ENCODE measurements around the gene CHST14.

The CHST14 gene

GRCh38 chr15:40463279-40463678 is 7.5 kb upstream of the CHST14 start:
- DNase-seq (ENCODE audit: low read depth) = no peak

GRCh38 chr15:40463886-40464545 is 6.8 kb upstream of the CHST14 start:
- DNase-seq (ENCODE audit: low read depth) = no peak

- DNase-seq (ENCODE audit: low read depth) = no peak
Measured at GRCh38 chr15:40464595-40465185, 6.1 kb upstream of the CHST14 start.

GRCh38 chr15:40465939-40466338 is 4.8 kb upstream of the CHST14 start:
- no peak for DNase-seq (ENCODE audit: low read depth)

- no peak for DNase-seq (ENCODE audit: low read depth)
Measured at GRCh38 chr15:40466426-40467260, 4.1 kb upstream of the CHST14 start.

GRCh38 chr15:40467261-40467615 is 3.5 kb upstream of the CHST14 start:
- DNase-seq (ENCODE audit: low read depth) = no peak

GRCh38 chr15:40468898-40469331 is 1.9 kb upstream of the CHST14 start:
- DNase-seq (ENCODE audit: low read depth) = no peak

GRCh38 chr15:40469776-40470390 is 901 bp upstream of the CHST14 start:
- DNase-seq (ENCODE audit: low read depth) = no peak

- DNase-seq (ENCODE audit: low read depth) = peak; percentile 7
Measured at GRCh38 chr15:40471105-40471807, 472 bp downstream of the CHST14 start.

GRCh38 chr15:40471808-40472150 is 995 bp downstream of the CHST14 start:
- no peak for DNase-seq (ENCODE audit: low read depth)

- no peak for DNase-seq (ENCODE audit: low read depth)
Measured at GRCh38 chr15:40472171-40472727, 1.5 kb downstream of the CHST14 start.

- no peak for DNase-seq (ENCODE audit: low read depth)
Measured at GRCh38 chr15:40474581-40474980, 3.8 kb downstream of the CHST14 start.

GRCh38 chr15:40477642-40478327 is 7.0 kb downstream of the CHST14 start:
- no peak for DNase-seq (ENCODE audit: low read depth)

GRCh38 chr15:40479024-40479423 is 8.2 kb downstream of the CHST14 start:
- no peak for DNase-seq (ENCODE audit: low read depth)

- DNase-seq (ENCODE audit: low read depth) = no peak
Measured at GRCh38 chr15:40481341-40482074, 10.7 kb downstream of the CHST14 start.

- DNase-seq (ENCODE audit: low read depth) = no peak
Measured at GRCh38 chr15:40483919-40484318, 13.1 kb downstream of the CHST14 start.

- no peak for DNase-seq (ENCODE audit: low read depth)
Measured at GRCh38 chr15:40486066-40486770, 15.4 kb downstream of the CHST14 start.

GRCh38 chr15:40487816-40488682 is 17.3 kb downstream of the CHST14 start:
- DNase-seq (ENCODE audit: low read depth) = no peak

Data from activated gamma-delta T cell treated with anti-CD3 and anti-CD28 coated beads, Interleukin-2, amount 50 U/mL, for 16 hours (primary cell).